Measurements from ENCODE around the gene FCAMR.

DNA sequence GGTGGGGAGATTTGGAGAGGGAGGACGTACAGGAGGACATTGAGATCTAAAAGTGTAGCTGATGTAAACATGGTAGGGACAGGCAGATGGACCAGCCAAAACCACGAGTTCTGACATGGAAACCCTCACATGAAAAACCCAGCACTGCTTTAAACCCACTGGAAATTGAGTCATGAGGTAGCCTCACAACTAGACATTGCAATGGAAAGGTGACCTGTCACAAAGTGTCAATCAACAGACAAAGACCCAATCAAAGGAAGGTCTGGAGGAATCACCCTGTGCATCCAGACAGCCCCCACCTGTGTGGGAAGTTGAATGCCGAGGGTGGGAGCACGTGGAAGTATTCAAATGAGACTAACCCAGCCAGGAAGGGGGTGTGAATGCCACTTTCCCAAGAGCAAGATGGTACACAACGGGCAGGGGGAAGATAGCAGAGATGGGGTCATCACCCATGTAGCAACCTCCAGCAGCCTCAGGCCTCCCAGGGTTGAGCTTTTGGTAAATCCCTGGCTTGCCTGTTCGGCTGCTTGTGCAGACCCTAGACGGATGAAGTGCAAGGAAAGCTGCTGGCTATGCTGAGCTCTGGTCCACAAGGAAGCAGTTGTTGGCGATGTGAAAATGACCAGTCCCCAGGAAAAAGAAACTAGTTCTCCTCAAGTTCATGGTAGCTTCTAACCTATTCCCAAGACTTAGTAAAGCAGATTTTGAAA, 54.1 kb downstream of the FCAMR start:
- TF ChIP-seq, protein P1, sequence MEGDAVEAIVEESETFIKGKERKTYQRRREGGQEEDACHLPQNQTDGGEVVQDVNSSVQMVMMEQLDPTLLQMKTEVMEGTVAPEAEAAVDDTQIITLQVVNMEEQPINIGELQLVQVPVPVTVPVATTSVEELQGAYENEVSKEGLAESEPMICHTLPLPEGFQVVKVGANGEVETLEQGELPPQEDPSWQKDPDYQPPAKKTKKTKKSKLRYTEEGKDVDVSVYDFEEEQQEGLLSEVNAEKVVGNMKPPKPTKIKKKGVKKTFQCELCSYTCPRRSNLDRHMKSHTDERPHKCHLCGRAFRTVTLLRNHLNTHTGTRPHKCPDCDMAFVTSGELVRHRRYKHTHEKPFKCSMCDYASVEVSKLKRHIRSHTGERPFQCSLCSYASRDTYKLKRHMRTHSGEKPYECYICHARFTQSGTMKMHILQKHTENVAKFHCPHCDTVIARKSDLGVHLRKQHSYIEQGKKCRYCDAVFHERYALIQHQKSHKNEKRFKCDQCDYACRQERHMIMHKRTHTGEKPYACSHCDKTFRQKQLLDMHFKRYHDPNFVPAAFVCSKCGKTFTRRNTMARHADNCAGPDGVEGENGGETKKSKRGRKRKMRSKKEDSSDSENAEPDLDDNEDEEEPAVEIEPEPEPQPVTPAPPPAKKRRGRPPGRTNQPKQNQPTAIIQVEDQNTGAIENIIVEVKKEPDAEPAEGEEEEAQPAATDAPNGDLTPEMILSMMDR (IDR thresholded peaks at IDR 0.05 in 4 of 5, conservative IDR thresholded peaks at IDR 0.05 in 1 of 5) = no peak
- TF ChIP-seq POLR2A (IDR thresholded peaks at IDR 0.05) = no peak

All from gastrocnemius medialis (tissue), 4 donors.